ENCODE results near the gene SEPTIN5. TPM values are rescaled to one million over a fixed set of nuclear protein-coding genes. Genes with fewer than 3 reads are reported as not detected.

The SEPTIN5 gene
- total and polyA plus RNA-seq, 9 of the 15 experiments (the other 6 are each of a cell fraction or from before 2014, with no cell fraction given): 0.03 to 195 (median 119) TPM

GRCh38 chr22:19713650-19714311 lies 522 bp upstream of the SEPTIN5 start (continued):
- TF ChIP-seq CHD7 (IDR thresholded peaks at IDR 0.05; ENCODE audit: low read depth, low read length): peak; percentile 24
- TF ChIP-seq BCOR (IDR thresholded peaks at IDR 0.05): peak; percentile 95
- no peak for TF ChIP-seq AFF1 (IDR thresholded peaks at IDR 0.05; ENCODE audit: low read depth in 1 of 2, partially characterized antibody in 2 of 2)
- TF ChIP-seq ZNF431 (CRISPR knock-in tag; IDR thresholded peaks at IDR 0.05): no peak
- no peak for TF ChIP-seq FOSL1 (tag; conservative IDR thresholded peaks at IDR 0.05)
- no peak for TF ChIP-seq FOXP4 (CRISPR knock-in tag; IDR thresholded peaks at IDR 0.05; ENCODE audit: borderline replicate concordance)
- no peak for TF ChIP-seq ETV6 (IDR thresholded peaks at IDR 0.05; ENCODE audit: borderline replicate concordance in 1 of 2, low read depth in 2 of 2, low read length in 1 of 2)
- no peak for TF ChIP-seq ETV6 (CRISPR knock-in tag; IDR thresholded peaks at IDR 0.05; ENCODE audit: borderline replicate concordance)
